ENCODE data around the gene AP5Z1.

- no peak for TF ChIP-seq POLR2A (IDR thresholded peaks at IDR 0.05)
- peak; percentile 59 to 99 (median 78) for TF ChIP-seq CTCF (IDR thresholded peaks at IDR 0.05)
Measured at GRCh38 chr7:4830176-4830575, 54.8 kb downstream of the AP5Z1 start.

Data from body of pancreas (tissue), 4 donors.